WTC11 (cell line): Measurements from ENCODE around the gene MX2.

ENCODE experiments used
- CTCF ChIP-seq: fragments of 200-600 bp; IDR thresholded peaks from 2 replicates; pipeline ENCODE4 v1.8.0; 2022; ENCODE audit warnings: antibody characterized with exemption
- E2F4 ChIP-seq: sonication (generic); formaldehyde crosslinking; IDR thresholded peaks from 2 replicates; pipeline ENCODE4 v1.8.1; 2022; ENCODE audit warnings: low read depth, mild to moderate bottlenecking, moderate library complexity, missing genetic modification reagents, borderline replicate concordance
- ELF4 ChIP-seq: sonication (generic); formaldehyde crosslinking; IDR thresholded peaks from 2 replicates; pipeline ENCODE4 v1.8.1; 2022; ENCODE audit warnings: low read depth, mild to moderate bottlenecking, moderate library complexity, missing genetic modification reagents
- ESRRA ChIP-seq: sonication (generic); formaldehyde crosslinking; IDR thresholded peaks from 2 replicates; pipeline ENCODE4 v1.8.1; 2022; ENCODE audit warnings: mild to moderate bottlenecking, missing genetic modification reagents, borderline replicate concordance
- ETV6 ChIP-seq: sonication (generic); formaldehyde crosslinking; IDR thresholded peaks from 2 replicates; pipeline ENCODE4 v1.8.1; 2022; ENCODE audit warnings: mild to moderate bottlenecking, missing genetic modification reagents
- FOXJ3 ChIP-seq: sonication (generic); formaldehyde crosslinking; IDR thresholded peaks from 2 replicates; pipeline ENCODE4 v1.9.0; 2021; ENCODE audit warnings: missing genetic modification reagents, mild to moderate bottlenecking, borderline replicate concordance
- FOXK1 ChIP-seq: sonication (generic); formaldehyde crosslinking; IDR thresholded peaks from 2 replicates; pipeline ENCODE4 v1.8.0; 2022; ENCODE audit warnings: mild to moderate bottlenecking, moderate library complexity, missing genetic modification reagents
- FOXP1 ChIP-seq: sonication (generic); formaldehyde crosslinking; IDR thresholded peaks from 2 replicates; pipeline ENCODE4 v1.8.0; 2022; ENCODE audit warnings: missing genetic modification reagents, mild to moderate bottlenecking, moderate library complexity, borderline replicate concordance
- JUN ChIP-seq: sonication (generic); formaldehyde crosslinking; IDR thresholded peaks from 2 replicates; pipeline ENCODE4 v1.8.0; 2023; ENCODE audit warnings: mild to moderate bottlenecking, missing genetic modification reagents
- KAT7 ChIP-seq: sonication (generic); formaldehyde crosslinking; IDR thresholded peaks from 2 replicates; pipeline ENCODE4 v1.8.1; 2023; ENCODE audit warnings: missing genetic modification reagents, mild to moderate bottlenecking, borderline replicate concordance
- MAX ChIP-seq: sonication (generic); formaldehyde crosslinking; IDR thresholded peaks from 2 replicates; pipeline ENCODE4 v1.8.0; 2022; ENCODE audit warnings: mild to moderate bottlenecking, missing genetic modification reagents
- NR1H2 ChIP-seq: sonication (generic); formaldehyde crosslinking; IDR thresholded peaks from 2 replicates; pipeline ENCODE4 v1.9.0; 2021; ENCODE audit warnings: mild to moderate bottlenecking, moderate library complexity, missing genetic modification reagents
- NR2C2 ChIP-seq: sonication (generic); formaldehyde crosslinking; IDR thresholded peaks from 2 replicates; pipeline ENCODE4 v1.8.0; 2022; ENCODE audit warnings: mild to moderate bottlenecking, missing genetic modification reagents
- USF2 ChIP-seq: sonication (generic); formaldehyde crosslinking; IDR thresholded peaks from 2 replicates; pipeline ENCODE4 v1.8.1; 2023; ENCODE audit warnings: mild to moderate bottlenecking, missing genetic modification reagents, moderate library complexity

- TF ChIP-seq CTCF: no peak
- no peak for TF ChIP-seq JUN (CRISPR knock-in tag)
- TF ChIP-seq MAX (CRISPR knock-in tag): no peak
- TF ChIP-seq NR2C2: no peak
- no peak for TF ChIP-seq ELF4
- TF ChIP-seq NR1H2 (CRISPR knock-in tag): no peak
- TF ChIP-seq ETV6: no peak
- no peak for TF ChIP-seq USF2 (CRISPR knock-in tag)
- no peak for TF ChIP-seq KAT7 (CRISPR knock-in tag)
- no peak for TF ChIP-seq E2F4 (CRISPR knock-in tag)
- TF ChIP-seq FOXK1 (CRISPR knock-in tag): no peak
- TF ChIP-seq FOXJ3 (CRISPR knock-in tag): no peak
- TF ChIP-seq FOXP1 (CRISPR knock-in tag): no peak
- no peak for TF ChIP-seq ESRRA (CRISPR knock-in tag)
Observed at GRCh38 chr21:41458121-41458520, 96.3 kb downstream of the MX2 start.
